Measurements from ENCODE around the gene MDFI. TPM values are rescaled to one million over a fixed set of nuclear protein-coding genes. Genes with fewer than 3 reads are reported as not detected.

Gene MDFI
- total RNA-seq, 2 donors from 2014 or later = 4.9 to 6.7 TPM

DNA sequence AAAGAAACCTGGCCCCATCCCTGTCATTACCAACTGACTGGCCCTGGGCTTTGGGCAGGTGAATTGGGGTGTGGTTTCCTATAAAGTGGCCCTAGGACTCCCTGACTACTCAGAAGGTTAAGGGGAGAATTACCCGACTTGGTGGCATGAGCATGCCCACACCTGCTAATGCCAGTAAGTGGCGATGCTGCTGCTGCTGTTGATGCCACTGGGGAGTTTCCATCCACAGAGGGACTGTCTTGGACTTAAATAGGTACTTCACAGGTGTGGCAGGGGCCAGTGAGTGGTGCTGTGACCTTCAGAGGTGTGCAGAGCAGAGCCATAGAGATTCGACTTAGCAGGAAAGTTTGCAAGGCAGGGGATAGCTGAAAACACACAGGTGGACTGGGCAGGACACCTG, 32.6 kb upstream of the MDFI start:
- ATAC-seq = no peak
- Histone ChIP-seq H3K27me3 (no peaks in the 10 kb centered on the region), H3K27ac (no peak overlapping the region), H3K36me3 (replicated peaks in 1 of 2; ENCODE audit: insufficient read depth in 1 of 2, low read depth in 2 of 2) (no peaks in the 10 kb centered on the region), H3K9me3 (no peaks in the 10 kb centered on the region), H3K4me3 (no peak overlapping the region), H3K4me1 (peaks cover 9% of the 10 kb centered on the region)
- DNase-seq = no peak
- intact Hi-C loops (cut with DNase I) = no loop called here
- no peak for TF ChIP-seq POLR2A (IDR thresholded peaks at IDR 0.05)
- TF ChIP-seq, protein P1, sequence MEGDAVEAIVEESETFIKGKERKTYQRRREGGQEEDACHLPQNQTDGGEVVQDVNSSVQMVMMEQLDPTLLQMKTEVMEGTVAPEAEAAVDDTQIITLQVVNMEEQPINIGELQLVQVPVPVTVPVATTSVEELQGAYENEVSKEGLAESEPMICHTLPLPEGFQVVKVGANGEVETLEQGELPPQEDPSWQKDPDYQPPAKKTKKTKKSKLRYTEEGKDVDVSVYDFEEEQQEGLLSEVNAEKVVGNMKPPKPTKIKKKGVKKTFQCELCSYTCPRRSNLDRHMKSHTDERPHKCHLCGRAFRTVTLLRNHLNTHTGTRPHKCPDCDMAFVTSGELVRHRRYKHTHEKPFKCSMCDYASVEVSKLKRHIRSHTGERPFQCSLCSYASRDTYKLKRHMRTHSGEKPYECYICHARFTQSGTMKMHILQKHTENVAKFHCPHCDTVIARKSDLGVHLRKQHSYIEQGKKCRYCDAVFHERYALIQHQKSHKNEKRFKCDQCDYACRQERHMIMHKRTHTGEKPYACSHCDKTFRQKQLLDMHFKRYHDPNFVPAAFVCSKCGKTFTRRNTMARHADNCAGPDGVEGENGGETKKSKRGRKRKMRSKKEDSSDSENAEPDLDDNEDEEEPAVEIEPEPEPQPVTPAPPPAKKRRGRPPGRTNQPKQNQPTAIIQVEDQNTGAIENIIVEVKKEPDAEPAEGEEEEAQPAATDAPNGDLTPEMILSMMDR (IDR thresholded peaks at IDR 0.05) = no peak
- 54 to 60% methylated on average over 3 of the region's 3 CpGs for WGBS, 2 donors

DNA sequence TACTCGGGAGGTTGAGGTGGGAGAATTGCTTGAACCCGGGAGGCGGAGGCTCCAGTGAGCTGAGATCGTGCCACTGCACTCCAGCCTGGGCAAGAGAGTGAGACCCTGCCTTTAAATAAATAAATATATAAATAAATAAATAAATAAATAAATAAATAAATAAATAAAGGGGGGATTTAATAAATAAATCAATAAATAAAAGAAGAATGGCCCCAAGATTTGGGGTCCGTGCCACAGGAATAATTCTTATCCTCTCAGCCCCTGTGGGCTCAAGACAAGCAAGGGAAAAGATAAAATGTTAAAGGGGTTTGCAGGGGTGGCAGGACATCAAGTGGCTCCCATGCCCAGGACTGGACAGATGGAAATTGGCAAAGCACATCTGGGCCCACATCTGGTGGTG, 31.2 kb upstream of the MDFI start:
- no peak for ATAC-seq
- no peaks in the 10 kb centered on the region for H3K36me3 ChIP-seq (replicated peaks in 1 of 2; ENCODE audit: insufficient read depth in 1 of 2, low read depth in 2 of 2)
- no peak overlapping the region for H3K4me3 ChIP-seq
- H3K9me3 ChIP-seq = no peaks in the 10 kb centered on the region
- H3K27ac ChIP-seq = no peak overlapping the region
- no peaks in the 10 kb centered on the region for H3K27me3 ChIP-seq
- intact Hi-C loops (cut with DNase I) = no loop called here
- no peak for TF ChIP-seq POLR2A (IDR thresholded peaks at IDR 0.05)
- TF ChIP-seq, protein P1 (IDR thresholded peaks at IDR 0.05) = no peak
- 91 to 92% methylated on average over 5 of the region's 5 CpGs for WGBS, 2 donors
- no peak for DNase-seq
- peaks cover 9% of the 10 kb centered on the region for H3K4me1 ChIP-seq

DNA sequence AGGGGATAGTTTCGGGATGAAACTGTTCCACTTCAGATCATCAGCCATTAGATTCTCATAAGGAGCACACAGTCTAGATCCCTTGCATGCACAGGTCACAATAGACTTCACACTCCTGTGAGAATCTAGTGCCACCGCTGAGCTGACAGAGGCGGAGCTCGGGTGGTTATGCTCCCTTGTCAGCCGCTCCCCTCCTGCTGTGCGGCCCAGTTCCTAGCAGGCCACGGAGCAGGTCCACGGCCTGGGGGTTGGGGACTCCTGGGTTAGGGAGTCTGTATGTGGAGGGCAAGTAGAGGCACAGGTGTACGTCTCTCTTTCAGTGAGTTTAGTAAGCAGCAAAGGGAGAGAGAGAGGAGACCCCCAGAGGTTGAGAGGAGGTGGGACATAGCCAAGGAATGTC, 30.5 kb upstream of the MDFI start:
- no peaks in the 10 kb centered on the region for H3K36me3 ChIP-seq (replicated peaks in 1 of 2; ENCODE audit: insufficient read depth in 1 of 2, low read depth in 2 of 2)
- no peak for ATAC-seq
- peaks cover 8% of the 10 kb centered on the region for H3K4me1 ChIP-seq
- H3K27me3 ChIP-seq = no peaks in the 10 kb centered on the region
- intact Hi-C loops (cut with DNase I) = no loop called here
- WGBS, 2 donors = 79 to 84% methylated on average over 9 of the region's 9 CpGs
- no peak overlapping the region for H3K27ac ChIP-seq
- no peaks in the 10 kb centered on the region for H3K9me3 ChIP-seq
- DNase-seq = no peak
- no peak for TF ChIP-seq POLR2A (IDR thresholded peaks at IDR 0.05)
- TF ChIP-seq, protein P1 (IDR thresholded peaks at IDR 0.05) = no peak
- H3K4me3 ChIP-seq = no peak overlapping the region

- no peak for TF ChIP-seq POLR2A (IDR thresholded peaks at IDR 0.05)
- TF ChIP-seq, protein P1 (IDR thresholded peaks at IDR 0.05) = no peak
- intact Hi-C loops (cut with DNase I) = no loop called here
- H3K4me1 ChIP-seq = no peaks in the 10 kb centered on the region
- WGBS, 2 donors = 82 to 83% methylated on average over 11 of the region's 11 CpGs
- H3K9me3 ChIP-seq = no peaks in the 10 kb centered on the region
- no peaks in the 10 kb centered on the region for H3K36me3 ChIP-seq (replicated peaks in 1 of 2; ENCODE audit: insufficient read depth in 1 of 2, low read depth in 2 of 2)
- H3K27me3 ChIP-seq = no peaks in the 10 kb centered on the region
- no peak for DNase-seq
- no peak for ATAC-seq
- H3K27ac ChIP-seq = no peak overlapping the region
- no peak overlapping the region for H3K4me3 ChIP-seq
Observed at GRCh38 chr6:41608443-41609151, 29.7 kb upstream of the MDFI start.

DNA sequence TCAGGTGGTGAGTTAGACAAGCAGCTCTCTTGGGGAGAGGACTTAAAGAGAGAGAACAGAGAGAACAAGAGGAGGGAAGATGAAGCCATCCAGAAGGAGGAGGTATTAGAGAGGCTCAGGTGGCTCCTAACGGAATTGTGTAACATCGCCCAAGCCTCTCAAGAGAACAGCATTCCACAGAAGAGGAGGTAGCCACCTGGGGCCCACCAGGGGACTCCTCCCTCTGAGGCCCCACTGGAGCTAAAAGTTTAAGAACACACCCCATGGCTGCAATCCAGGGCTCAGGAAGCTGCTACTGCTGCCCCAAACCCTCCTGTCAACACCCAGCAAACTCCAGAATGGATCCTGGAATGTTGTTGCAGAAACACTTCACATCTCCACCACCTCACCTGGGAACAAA, 23.6 kb upstream of the MDFI start:
- Histone ChIP-seq H3K9me3 (no peaks in the 10 kb centered on the region), H3K27me3 (no peaks in the 10 kb centered on the region), H3K4me1 (no peaks in the 10 kb centered on the region), H3K27ac (no peak overlapping the region), H3K4me3 (no peak overlapping the region), H3K36me3 (replicated peaks in 1 of 2; ENCODE audit: insufficient read depth in 1 of 2, low read depth in 2 of 2) (no peaks in the 10 kb centered on the region)
- no peak for TF ChIP-seq POLR2A (IDR thresholded peaks at IDR 0.05)
- TF ChIP-seq, protein P1 (IDR thresholded peaks at IDR 0.05) = no peak
- intact Hi-C loops (cut with DNase I) = no loop called here
- WGBS, 2 donors = 80 to 88% methylated on average over 2 of the region's 2 CpGs
- DNase-seq (no peak), ATAC-seq (no peak)

Data from body of pancreas (tissue), 4 donors.